Right ventricle myocardium superior (tissue), 1 donor: ENCODE data around the gene RTN3. TPM values are rescaled to one million over a fixed set of nuclear protein-coding genes. Genes with fewer than 3 reads are reported as not detected.

ENCODE experiments used
- ATAC-seq: fragments of 200-7000 bp; cut with Tn5 transposase; one replicate; pipeline ENCODE4 v1.9.1; 2020; ENCODE audit warnings: mild to moderate bottlenecking; ENCODE audit not compliant: poor library complexity
- DNase-seq: peaks from one replicate; pipeline ENCODE4 v3.0.0-alpha.2; 2020
- intact Hi-C: fragments of 100-400 bp; cut with DNase I; formaldehyde crosslinking; loops from one replicate; pipeline ENCODE4 v1.11.2; 2022
- total RNA-seq: library from RNA; stranded (reverse); fragmentation: NEBNext Ultra II Directional; extraction: Animal tissue kit (Norgen Biotek cat#: 25700); gene quantifications from one replicate; pipeline ENCODE4 v1.2.1, GENCODE V29; 2021
- donor health status: DM: no; HTN: yes; CAD: no; lungs with severe emphysema.

RTN3 gene
- total RNA-seq, 1 donor from 2014 or later, result 41.2 TPM

DNA sequence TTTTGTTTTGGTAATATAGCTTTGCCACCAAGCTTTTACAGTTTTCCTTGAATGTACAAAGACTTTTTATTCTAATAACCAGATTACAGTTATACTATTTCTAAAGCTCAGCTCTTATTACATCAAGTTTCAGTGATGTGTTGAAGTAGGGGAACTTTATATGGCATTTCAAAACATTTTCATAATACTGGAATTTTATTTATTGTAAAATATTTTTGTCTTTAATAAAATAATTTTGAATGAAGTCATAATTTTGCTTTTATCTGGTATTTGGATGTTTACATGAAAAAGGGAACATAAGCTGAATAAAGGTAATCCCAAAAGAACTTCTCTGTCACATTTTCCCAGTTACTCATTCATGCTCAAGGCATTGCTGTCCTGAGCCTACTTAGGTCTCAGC is 34.7 kb downstream of the RTN3 start:
- intact Hi-C loops, result no loop called here
- no peak for DNase-seq
- no peak for ATAC-seq

DNA sequence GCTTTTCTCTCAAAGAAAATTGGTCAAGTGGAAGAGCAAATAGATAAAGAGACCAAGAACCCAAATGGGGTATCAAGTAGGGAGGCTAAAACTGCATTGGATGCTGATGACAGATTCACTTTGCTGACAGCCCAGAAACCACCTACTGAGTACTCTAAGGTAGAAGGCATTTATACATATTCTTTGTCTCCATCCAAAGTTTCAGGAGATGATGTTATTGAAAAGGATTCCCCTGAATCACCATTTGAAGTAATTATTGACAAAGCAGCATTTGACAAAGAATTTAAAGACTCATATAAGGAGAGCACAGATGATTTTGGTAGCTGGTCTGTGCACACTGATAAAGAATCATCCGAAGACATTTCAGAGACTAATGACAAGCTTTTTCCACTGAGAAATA is 37.7 kb downstream of the RTN3 start:
- intact Hi-C loops, result no loop called here
- DNase-seq, result no peak
- no peak for ATAC-seq

DNA sequence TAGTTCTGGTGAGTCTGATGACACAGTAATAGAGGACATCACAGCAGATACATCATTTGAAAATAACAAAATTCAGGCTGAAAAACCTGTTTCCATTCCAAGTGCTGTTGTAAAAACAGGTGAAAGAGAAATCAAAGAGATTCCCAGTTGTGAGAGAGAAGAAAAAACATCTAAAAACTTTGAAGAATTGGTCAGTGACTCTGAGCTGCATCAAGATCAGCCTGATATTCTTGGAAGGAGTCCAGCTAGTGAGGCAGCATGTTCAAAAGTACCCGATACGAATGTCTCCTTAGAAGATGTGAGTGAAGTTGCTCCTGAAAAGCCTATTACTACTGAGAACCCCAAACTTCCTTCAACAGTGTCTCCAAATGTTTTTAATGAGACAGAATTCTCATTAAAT is 38.7 kb downstream of the RTN3 start:
- DNase-seq (no peak), ATAC-seq (no peak)

DNA sequence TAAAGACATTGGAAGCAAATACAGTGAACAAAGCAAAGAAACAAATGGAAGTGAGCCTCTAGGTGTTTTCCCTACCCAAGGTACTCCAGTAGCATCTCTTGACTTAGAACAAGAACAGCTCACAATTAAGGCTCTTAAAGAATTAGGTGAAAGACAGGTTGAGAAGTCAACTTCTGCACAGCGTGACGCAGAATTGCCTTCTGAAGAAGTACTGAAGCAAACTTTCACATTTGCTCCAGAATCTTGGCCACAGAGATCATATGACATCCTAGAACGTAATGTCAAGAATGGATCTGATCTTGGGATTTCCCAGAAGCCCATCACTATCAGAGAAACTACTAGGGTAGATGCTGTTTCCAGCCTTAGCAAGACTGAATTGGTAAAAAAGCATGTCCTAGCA is 39.3 kb downstream of the RTN3 start:
- ATAC-seq, result no peak
- intact Hi-C loops, result no loop called here
- DNase-seq, result no peak

More for the DNA sequence above, 38.7 kb downstream of the RTN3 start:
- intact Hi-C loops, result no loop called here

DNA sequence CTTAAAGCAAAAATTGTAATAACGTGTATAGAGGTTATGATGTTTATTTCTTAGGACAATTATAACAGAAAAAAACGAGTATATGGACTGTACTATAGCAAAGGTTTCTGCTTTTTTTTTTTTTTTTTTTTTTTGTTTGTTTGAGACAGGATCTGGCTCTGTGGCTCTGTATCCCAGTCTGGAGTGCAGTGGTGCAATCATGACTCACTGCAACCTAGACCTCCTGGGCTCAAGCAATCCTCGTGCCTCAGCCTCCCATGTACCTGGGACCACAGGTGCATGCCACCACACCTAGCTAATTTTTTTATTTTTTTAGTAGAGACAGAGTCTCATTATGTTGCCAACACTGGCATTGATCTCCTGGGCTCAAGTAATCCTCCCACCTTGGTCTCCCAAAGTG is 48.0 kb downstream of the RTN3 start:
- intact Hi-C loops, result no loop called here
- ATAC-seq (no peak), DNase-seq (no peak)

DNA sequence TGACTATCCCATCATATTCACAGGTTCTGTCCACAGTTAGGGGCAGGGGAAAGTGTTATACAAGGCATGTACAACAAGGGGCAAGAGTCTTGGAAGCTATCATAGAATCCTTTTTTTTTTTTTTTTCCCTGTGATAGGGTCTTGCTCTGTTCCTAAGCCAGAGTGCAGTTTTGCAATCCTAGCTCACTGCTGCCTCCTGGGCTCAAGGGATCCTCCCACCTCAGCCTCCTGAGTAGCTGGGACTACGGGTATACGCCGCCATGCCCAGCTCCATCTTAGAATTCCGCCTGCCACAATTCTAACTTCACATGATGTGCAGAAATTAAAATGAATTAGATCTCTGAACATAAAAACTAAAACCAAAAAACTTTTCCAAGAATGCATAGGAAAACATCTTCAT is 55.6 kb downstream of the RTN3 start:
- intact Hi-C loops, result loop anchor here (5.0 kb wide), 2 partner anchors 95 to 260 kb away; no protein-coding TSS in a partner anchor
- DNase-seq (no peak), ATAC-seq (no peak)

DNA sequence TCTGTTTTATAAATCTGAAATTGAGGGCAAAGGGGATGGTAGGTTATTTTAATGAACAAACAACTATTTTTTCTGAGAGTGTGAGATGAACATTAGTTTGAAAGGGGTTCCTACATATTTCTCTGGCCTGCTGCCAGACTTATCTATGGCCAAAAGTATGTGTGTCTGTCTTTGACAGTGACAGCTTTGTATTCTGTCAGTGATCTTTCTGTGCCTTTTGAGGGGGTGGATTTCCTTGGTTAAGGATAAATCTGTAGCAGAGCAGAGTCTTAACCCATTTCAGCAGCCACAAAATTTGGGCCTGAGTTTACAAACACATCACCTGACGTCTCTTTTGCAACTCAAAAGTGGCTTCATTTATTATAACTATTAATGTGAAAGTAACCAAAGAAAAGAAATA is 56.4 kb downstream of the RTN3 start:
- intact Hi-C loops, result loop anchor here (5.0 kb wide), 2 partner anchors 95 to 260 kb away; no protein-coding TSS in a partner anchor
- DNase-seq (no peak), ATAC-seq (no peak)

DNA sequence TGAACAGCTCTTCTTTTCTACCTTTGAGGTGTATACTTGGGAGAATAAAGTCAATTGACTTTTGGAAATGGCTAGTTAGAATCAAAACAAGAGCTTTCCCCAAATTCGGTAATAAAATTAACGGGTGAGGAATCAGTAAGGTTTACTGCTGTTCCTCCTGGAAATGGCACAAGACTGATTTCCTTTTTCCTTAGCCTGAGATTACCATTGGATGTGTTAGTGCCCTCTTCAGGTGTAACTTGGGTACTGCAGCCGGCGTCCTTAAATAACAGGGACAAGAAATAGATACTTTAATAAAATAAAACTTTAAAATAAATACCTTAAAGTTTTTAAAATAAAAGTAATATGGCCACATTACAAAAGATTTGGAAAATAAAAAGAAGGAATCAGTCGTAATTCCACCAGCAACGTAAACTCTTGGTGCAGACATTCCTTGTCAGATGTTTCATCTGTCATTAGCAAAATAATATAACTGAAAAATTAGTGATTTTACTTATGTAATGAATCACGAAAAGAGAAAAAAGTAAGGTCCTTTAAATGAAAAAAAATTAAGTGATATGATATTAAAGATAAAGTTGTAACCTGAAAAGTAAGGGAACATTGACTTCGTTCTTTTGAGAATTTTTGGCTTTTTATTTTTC is 57.5 kb downstream of the RTN3 start:
- ATAC-seq (peak; percentile 73), DNase-seq (peak; percentile 80)
- intact Hi-C loops, result loop anchor here (5.0 kb wide), 2 partner anchors 97 to 262 kb away; no protein-coding TSS in a partner anchor

DNA sequence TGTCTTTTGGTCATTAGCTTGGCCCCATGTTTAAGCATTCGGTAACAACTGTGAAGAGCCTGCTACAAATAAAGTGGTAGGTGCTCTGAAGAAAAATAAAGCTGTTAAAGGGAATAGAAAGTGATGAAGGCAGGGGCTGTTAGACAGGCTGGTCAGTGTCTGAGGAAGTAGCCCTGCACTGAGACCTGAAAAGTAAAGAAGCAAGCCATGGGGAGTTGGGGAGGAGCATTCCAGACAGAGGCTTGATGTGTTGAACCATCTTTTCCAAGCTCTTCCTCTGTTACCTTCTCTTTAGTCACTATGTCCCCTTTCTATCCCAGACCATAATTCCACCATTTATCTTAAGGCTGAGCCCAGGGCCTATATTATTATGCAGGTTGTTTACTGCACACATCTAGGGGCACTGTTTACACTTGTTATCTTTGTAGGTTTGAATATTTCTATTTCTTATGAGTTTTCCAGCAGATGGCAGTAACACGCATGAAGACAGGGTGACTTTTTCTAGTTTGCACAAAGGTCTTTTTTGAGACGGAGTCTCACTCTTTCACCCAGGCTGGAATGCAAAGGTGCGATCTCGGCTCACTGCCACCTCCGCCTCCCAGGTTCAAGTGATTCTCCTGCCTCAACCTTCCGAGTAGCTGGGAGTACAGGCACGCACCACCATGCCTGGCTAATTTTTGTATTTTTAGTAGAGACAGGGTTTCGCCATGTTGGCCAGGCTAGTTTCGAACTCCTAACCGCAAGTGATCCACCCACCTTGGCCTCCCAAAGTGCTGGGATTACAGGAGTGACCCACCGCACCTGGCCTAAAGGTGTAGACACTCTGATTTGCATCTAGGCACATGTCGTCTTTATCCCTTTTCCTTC is 64.2 kb downstream of the RTN3 start:
- ATAC-seq (no peak), DNase-seq (no peak)
- intact Hi-C loops, result no loop called here

DNA sequence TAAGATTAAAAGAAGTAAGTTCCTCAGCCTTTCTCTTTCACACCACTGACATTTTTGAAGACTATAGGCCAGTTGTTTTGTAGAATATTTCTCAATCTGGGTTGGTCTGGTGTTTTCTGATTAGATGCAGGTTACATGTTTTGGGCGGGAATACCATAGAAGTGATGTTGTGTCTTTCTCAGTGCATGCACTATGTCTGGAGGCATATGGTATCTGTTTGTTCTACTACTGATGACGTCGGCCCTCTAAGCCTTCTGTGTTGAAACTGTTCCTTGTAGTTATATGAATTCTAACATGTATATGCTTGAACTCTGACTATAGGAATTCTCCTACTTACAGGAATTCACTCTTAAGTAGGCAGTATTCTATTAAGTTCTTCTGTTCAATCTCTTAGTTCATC is 65.7 kb downstream of the RTN3 start:
- intact Hi-C loops, result no loop called here
- ATAC-seq (no peak), DNase-seq (no peak)

DNA sequence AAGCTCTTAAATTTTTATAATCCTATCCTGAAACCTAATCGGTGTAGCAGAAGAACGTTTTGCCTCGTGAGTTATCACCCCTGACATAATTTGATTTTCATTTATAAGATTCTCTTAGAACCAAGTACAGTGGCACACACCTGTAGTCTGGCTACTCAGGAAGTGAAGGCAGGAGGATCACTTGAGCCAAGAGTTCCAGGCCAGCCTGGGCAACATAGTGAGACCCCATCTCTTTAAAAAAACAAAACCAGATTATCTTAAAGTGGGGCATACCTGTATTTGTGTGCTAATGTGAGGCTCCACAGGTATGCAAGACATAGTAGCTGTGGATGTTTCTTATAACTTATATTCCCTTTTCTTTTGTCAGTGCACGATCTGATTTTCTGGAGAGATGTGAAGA is 68.3 kb downstream of the RTN3 start:
- DNase-seq, result no peak
- intact Hi-C loops, result no loop called here
- ATAC-seq, result no peak

DNA sequence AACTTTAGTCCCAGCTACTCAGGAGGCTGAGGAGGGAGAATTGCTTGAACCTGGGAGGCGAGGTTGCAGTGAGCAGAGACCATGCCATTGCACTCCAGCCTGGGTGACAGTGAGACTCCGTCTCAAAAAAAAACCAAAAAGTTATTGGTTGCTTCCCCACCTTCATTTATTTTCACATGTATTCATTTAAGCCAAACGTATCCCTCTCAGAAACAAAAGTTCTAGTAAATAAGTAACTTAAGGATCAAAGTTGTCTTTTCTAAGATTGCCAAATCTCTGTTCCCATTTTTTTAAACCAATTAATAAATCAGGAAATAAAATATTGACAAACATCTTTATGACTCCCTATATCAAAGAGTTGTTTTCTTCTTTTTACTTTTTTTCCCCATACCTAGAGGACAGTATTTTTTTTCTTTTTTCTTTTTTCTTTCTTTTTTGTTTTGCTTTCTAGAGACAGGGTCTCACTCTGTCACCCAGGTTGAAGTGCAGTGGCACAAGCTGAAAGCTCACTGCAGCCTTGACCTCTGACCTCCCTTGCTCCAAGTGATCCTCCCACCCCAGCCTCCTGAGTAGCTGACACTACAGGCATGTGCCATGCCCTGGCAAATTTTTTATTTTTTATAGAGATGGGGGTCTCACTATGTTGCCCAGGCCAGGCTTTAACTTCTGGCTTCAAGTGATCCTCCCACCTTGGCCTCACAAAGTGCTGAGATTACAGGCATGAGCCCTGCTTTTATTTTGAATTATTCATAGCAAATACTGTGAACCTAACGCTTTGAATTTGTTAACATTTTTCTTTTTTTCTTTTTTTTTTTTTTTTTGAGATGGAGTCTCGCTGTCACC is 75.8 kb downstream of the RTN3 start:
- intact Hi-C loops, result no loop called here
- no peak for DNase-seq

DNA sequence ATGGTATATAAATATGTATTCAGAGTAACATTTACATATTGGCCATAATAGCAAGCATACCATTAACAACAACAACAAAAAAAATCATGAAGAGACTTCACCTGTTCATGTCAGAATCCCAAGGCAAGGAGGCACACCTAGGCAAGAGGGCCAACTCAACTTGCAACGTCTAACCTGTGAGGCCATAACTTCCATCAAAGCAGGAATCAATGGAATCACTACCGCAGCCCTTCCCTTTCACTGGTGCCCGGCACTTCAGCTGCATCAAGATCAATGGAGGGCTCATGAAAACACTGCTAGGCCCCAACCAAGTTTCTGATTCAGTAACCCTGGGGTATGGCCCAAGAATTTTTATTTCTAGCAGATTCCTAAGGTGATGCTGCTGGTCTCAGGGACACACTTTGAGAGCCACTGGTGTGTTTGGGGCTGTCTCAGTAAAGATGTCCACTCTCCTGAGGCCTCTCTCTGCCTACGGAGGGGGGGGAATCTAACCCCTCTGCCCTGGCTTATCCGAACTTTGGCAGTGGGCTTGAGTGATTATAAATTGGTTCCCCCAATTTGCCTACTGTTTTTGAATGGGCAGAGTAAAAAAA is 79.3 kb downstream of the RTN3 start:
- intact Hi-C loops, result no loop called here

More for the DNA sequence above, 75.8 kb downstream of the RTN3 start:
- ATAC-seq, result no peak

DNA sequence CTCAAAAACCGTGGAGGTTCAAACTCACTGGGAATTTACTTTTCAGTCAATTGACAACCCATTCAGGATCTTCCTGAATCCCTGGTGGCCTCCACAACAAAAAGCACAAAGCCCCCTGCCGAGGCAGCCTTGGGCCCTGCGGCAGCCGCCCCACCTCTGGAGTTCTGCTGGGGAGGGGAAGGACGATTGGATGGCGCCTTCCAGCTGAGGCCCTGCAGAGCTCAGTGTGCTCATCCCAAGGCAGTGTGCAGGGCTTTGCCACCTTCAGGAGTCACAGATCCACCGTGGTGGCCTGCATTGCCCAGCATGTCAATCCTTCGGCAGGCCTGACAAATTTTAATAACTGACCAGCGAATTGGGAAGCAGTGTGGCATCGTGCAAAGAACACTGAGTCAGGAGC is 79.9 kb downstream of the RTN3 start:
- DNase-seq (no peak), ATAC-seq (no peak)
- intact Hi-C loops, result no loop called here

More for the DNA sequence above, 79.3 kb downstream of the RTN3 start:
- no peak for ATAC-seq
- no peak for DNase-seq

DNA sequence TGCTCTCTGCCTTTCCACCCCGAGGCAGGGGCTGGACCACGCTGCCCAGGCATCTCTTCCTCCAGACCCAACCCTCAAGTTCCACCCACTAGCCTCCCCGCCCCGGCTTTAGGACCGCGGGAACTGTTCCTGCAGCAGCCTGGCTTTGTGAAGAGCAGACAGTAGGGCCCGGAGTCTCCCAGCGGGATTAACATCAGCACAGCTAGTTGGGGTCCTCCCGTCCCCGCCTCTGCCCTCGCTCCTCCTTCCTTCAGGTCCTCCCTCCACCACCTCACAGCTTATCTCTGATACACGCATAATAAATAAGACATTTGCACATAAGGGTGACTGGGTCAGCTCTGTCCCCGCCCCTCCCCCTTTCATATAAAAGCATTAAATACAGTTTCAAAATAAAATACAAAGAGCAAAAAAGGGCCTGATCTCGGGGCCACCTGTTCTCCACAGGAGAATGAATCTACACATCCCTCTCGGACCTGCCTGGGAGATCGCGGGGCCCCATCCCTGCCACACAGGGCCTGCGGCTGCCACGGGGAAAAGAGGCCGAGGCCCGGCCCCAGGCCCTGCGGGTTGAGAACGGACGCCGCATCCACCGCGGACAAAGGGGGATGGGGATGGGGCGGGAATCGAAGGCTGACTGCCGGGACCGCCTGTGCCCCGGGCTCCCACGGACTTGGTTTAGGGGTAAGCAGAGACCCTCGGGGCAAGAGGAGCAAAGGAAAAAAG is 80.8 kb downstream of the RTN3 start:
- peak; percentile 44 for DNase-seq
- ATAC-seq, result peak; percentile 1
- intact Hi-C loops, result no loop called here

DNA sequence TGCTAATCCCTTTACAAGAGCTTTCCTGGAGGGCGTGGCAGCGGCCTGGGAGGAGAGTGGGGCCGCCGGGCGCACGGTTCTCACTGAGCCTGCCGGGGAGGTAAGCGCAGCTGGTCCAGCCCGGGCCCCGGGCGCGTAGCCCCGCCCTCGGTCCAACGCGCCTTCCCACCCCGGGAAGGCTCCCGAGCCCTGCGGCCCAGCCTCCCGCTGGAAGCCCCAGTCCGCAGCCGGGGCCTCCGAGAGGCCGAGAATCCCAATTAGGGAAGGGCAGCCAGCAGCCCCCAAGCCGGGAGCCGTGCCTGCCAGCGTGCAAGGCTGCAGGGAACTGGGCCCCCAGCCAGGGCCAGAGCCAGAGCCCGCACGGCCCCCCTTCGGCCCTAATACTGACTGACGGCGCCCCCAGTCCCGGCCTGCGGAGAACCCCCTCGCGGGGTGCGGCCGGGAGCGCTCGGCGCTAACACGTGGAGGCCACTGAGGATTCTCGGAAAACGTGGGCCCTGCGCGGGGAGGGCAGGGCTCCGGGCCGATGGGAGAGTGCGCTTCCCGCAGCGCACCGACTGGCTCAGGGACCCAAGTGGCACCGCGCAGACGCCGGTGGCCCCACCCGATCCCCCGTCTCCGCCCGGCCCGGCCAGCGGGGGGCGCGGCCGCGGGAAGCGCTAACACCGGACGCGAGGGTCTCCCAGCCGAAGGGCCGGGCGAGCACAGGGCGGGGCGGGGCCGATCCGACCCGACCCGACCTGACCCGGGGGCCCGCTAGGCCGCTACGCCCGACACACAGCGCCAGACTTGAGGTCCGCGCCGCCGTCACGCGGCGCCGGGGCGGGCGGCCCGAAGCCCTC is 81.6 kb downstream of the RTN3 start:
- intact Hi-C loops, result no loop called here
- DNase-seq, result peak; percentile 69
- peak; percentile 63 for ATAC-seq
